Measurements from ENCODE around the gene ASB3. TPM values are rescaled to one million over a fixed set of nuclear protein-coding genes. Genes with fewer than 3 reads are reported as not detected.

The ASB3 gene
- polyA plus RNA-seq, 1 donor (not counting 4 experiments of a cell fraction or from before 2014, with no cell fraction given), result 16.6 TPM

DNA sequence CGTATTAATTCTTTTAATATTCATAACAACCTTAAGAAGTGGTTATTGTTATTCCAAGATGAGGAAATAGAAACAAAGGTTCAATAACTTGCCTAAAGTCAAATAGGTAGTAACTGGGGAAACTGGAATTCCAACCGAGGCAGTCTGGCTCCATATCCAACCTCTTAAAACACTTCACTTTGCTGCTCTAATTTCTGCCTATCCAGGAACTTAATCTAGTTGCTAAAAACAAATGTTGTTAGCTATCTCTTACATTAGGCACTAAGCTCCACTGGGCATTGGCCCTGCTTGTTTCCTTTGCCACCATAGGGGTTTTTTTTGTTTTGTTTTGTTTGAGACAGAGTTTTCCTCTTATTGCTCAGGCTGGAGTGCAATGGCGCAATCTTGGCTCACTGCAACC is 24.8 kb upstream of the ASB3 start:
- FAIRE-seq (no peak), DNase-seq (ENCODE audit: low read depth, low spot score) (no peak)
- Histone ChIP-seq H4K20me1 (ENCODE audit: control insufficient read depth, extremely low read depth, insufficient read depth, low read length) (no peaks in the 10 kb centered on the region), H3K4me3 (ENCODE audit: control insufficient read depth in 2 of 3, extremely low read depth in 1 of 3, insufficient read depth in 2 of 3, low read depth in 1 of 3, low read length in 3 of 3) (no peak overlapping the region), H3K4me1 (ENCODE audit: control insufficient read depth, extremely low read depth, insufficient read depth, low read length) (no peaks in the 10 kb centered on the region), H3K9me1 (ENCODE audit: control insufficient read depth, extremely low read depth, insufficient read depth, low read length) (no peaks in the 10 kb centered on the region), H3K36me3 (ENCODE audit: control insufficient read depth in 2 of 2, extremely low read depth in 1 of 2, insufficient read depth in 2 of 2, low read length in 2 of 2) (peaks cover 3 to 17% of the 10 kb centered on the region in 2 experiments), H3K27me3 (ENCODE audit: control insufficient read depth, extremely low read depth, insufficient read depth, low read length) (no peaks in the 10 kb centered on the region), H3K9me3 (ENCODE audit: control insufficient read depth, low read depth, low read length) (no peaks in the 10 kb centered on the region), H3K79me2 (ENCODE audit: control insufficient read depth, insufficient read depth, low read length) (no peaks in the 10 kb centered on the region), H3K27ac (ENCODE audit: control insufficient read depth, insufficient read depth, low read length) (no peak overlapping the region), H3K4me2 (ENCODE audit: control insufficient read depth, extremely low read depth, insufficient read depth, low read depth, low read length) (no peak overlapping the region), H2AFZ (ENCODE audit: control insufficient read depth, low read length) (no peak overlapping the region), H3K9ac (ENCODE audit: control insufficient read depth, extremely low read depth, insufficient read depth, low read length) (no peak overlapping the region)
- TF ChIP-seq EZH2 (IDR thresholded peaks at IDR 0.05; ENCODE audit: low read length), result no peak
- TF ChIP-seq, protein P1, sequence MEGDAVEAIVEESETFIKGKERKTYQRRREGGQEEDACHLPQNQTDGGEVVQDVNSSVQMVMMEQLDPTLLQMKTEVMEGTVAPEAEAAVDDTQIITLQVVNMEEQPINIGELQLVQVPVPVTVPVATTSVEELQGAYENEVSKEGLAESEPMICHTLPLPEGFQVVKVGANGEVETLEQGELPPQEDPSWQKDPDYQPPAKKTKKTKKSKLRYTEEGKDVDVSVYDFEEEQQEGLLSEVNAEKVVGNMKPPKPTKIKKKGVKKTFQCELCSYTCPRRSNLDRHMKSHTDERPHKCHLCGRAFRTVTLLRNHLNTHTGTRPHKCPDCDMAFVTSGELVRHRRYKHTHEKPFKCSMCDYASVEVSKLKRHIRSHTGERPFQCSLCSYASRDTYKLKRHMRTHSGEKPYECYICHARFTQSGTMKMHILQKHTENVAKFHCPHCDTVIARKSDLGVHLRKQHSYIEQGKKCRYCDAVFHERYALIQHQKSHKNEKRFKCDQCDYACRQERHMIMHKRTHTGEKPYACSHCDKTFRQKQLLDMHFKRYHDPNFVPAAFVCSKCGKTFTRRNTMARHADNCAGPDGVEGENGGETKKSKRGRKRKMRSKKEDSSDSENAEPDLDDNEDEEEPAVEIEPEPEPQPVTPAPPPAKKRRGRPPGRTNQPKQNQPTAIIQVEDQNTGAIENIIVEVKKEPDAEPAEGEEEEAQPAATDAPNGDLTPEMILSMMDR (optimal IDR thresholded peaks at IDR 0.05 in 1 of 3, IDR thresholded peaks at IDR 0.05 in 1 of 3, conservative IDR thresholded peaks at IDR 0.05 in 1 of 3; ENCODE audit: extremely low read depth in 1 of 3, insufficient read depth in 2 of 3, low read length in 3 of 3), result no peak
- dilution Hi-C loops (cut with MboI; ENCODE audit: extremely low pct_ligation_motif_present, low sequenced_read_pairs), result no loop called here

DNA sequence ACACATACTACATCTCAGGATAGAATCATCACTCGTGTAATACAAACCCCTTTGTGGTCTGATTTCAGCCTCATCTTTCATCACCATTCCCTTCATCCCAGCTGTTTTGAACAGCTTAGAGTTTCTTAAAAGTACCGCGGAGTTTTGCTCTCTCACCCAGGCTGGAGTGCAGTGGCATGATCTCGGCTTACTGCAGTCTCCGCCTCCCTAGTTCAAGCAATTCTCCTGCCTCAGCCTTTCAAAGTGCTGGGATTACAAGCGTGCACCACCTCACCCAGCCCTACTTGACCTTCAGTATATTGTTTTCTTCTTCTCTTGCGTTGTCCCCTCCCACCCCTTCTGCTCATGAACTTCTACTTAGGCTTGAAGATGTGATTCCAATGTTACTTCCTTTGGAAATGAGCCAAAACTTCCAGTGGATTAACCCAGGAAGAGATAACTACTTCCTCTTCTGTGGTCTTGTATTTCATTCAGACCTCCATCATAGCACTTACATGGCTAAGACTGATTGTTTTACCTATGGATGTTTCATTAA is 15.9 kb upstream of the ASB3 start:
- no peaks in the 10 kb centered on the region for H3K4me1 ChIP-seq (ENCODE audit: control insufficient read depth, extremely low read depth, insufficient read depth, low read length)
- H3K27ac ChIP-seq (ENCODE audit: control insufficient read depth, insufficient read depth, low read length), result no peak overlapping the region
- H3K36me3 ChIP-seq (ENCODE audit: control insufficient read depth in 2 of 2, extremely low read depth in 1 of 2, insufficient read depth in 2 of 2, low read length in 2 of 2), result peaks cover 7 to 8% of the 10 kb centered on the region in 2 experiments
- no peak overlapping the region for H3K9ac ChIP-seq (ENCODE audit: control insufficient read depth, extremely low read depth, insufficient read depth, low read length)
- H2AFZ ChIP-seq (ENCODE audit: control insufficient read depth, low read length), result no peak overlapping the region
- dilution Hi-C loops (cut with MboI; ENCODE audit: extremely low pct_ligation_motif_present, low sequenced_read_pairs), result no loop called here
- DNase-seq (ENCODE audit: low read depth, low spot score), result no peak
- H3K4me3 ChIP-seq (ENCODE audit: control insufficient read depth in 2 of 3, extremely low read depth in 1 of 3, insufficient read depth in 2 of 3, low read depth in 1 of 3, low read length in 3 of 3), result no peak overlapping the region
- H3K9me3 ChIP-seq (ENCODE audit: control insufficient read depth, low read depth, low read length), result no peaks in the 10 kb centered on the region
- no peak overlapping the region for H3K4me2 ChIP-seq (ENCODE audit: control insufficient read depth, extremely low read depth, insufficient read depth, low read depth, low read length)
- TF ChIP-seq EZH2 (IDR thresholded peaks at IDR 0.05; ENCODE audit: low read length), result no peak
- TF ChIP-seq, protein P1 (optimal IDR thresholded peaks at IDR 0.05 in 1 of 3, IDR thresholded peaks at IDR 0.05 in 1 of 3, conservative IDR thresholded peaks at IDR 0.05 in 1 of 3; ENCODE audit: extremely low read depth in 1 of 3, insufficient read depth in 2 of 3, low read length in 3 of 3), result no peak
- H3K9me1 ChIP-seq (ENCODE audit: control insufficient read depth, extremely low read depth, insufficient read depth, low read length), result no peaks in the 10 kb centered on the region
- FAIRE-seq, result no peak
- no peaks in the 10 kb centered on the region for H4K20me1 ChIP-seq (ENCODE audit: control insufficient read depth, extremely low read depth, insufficient read depth, low read length)
- H3K27me3 ChIP-seq (ENCODE audit: control insufficient read depth, extremely low read depth, insufficient read depth, low read length), result no peaks in the 10 kb centered on the region
- H3K79me2 ChIP-seq (ENCODE audit: control insufficient read depth, insufficient read depth, low read length), result no peaks in the 10 kb centered on the region

Data from keratinocyte (primary cell).